HG02798 (cell line): ENCODE results near the gene GUCY1A2.
"Not testable (repeated sequence)": the region's sequence is repeated elsewhere in the genome, so short reads cannot be mapped to it uniquely, and the experiment has no call there.

Experiments
- ATAC-seq: cut with Tn5 transposase; IDR thresholded peaks from one replicate; pipeline ENCODE4 v1.9.1; 2021; ENCODE audit warnings: mild to moderate bottlenecking; ENCODE audit not compliant: unreplicated experiment, poor library complexity

The GUCY1A2 gene

GRCh38 chr11:107018219-107018901 is at the start of gene GUCY1A2:
GUCY1A2 (minus strand) TSS chr11:107018476; CDS start chr11:107018055, 421 bp downstream.
- peak; percentile 24 for ATAC-seq

GRCh38 chr11:107054391-107054790 is 36.1 kb upstream of the GUCY1A2 start:
- ATAC-seq: no peak

- ATAC-seq: not testable (repeated sequence)
These were observed 33.1 kb upstream of the GUCY1A2 start for GRCh38 chr11:107051332-107051731.

GRCh38 chr11:107050899-107051298 is 32.6 kb upstream of the GUCY1A2 start:
- ATAC-seq: not testable (repeated sequence)

GRCh38 chr11:107050121-107050520 is 31.8 kb upstream of the GUCY1A2 start:
- ATAC-seq: no peak

- no peak for ATAC-seq
These were observed 26.2 kb upstream of the GUCY1A2 start for GRCh38 chr11:107044503-107044902.

- peak; percentile 83 for ATAC-seq
These were observed 25.1 kb upstream of the GUCY1A2 start for GRCh38 chr11:107043242-107044006.

GRCh38 chr11:107042748-107043147 is 24.5 kb upstream of the GUCY1A2 start:
- ATAC-seq: no peak

GRCh38 chr11:107041088-107041444 is 22.8 kb upstream of the GUCY1A2 start:
- ATAC-seq: peak; percentile 60

GRCh38 chr11:107040433-107041087 is 22.3 kb upstream of the GUCY1A2 start:
- ATAC-seq: peak; percentile 27

- ATAC-seq: no peak
These were observed 7.4 kb upstream of the GUCY1A2 start for GRCh38 chr11:107025673-107026072.

GRCh38 chr11:107020594-107020993 is 2.3 kb upstream of the GUCY1A2 start:
- no peak for ATAC-seq

GRCh38 chr11:107018902-107019493 is 722 bp upstream of the GUCY1A2 start:
- ATAC-seq: no peak

GRCh38 chr11:107017433-107018218 is 650 bp downstream of the GUCY1A2 start:
- peak; percentile 61 for ATAC-seq

- ATAC-seq: no peak
These were observed 1.2 kb downstream of the GUCY1A2 start for GRCh38 chr11:107017104-107017432.

GRCh38 chr11:107014871-107015270 is 3.4 kb downstream of the GUCY1A2 start:
- ATAC-seq: no peak

GRCh38 chr11:107011977-107012376 is 6.3 kb downstream of the GUCY1A2 start:
- ATAC-seq: no peak

- ATAC-seq: no peak
These were observed 9.1 kb downstream of the GUCY1A2 start for GRCh38 chr11:107009190-107009589.

- no peak for ATAC-seq
These were observed 12.0 kb downstream of the GUCY1A2 start for GRCh38 chr11:107006076-107006833.
